AML-193 (cell line): Measurements from ENCODE around the gene PPP1R12B.
"Not testable (repeated sequence)": the region's sequence is repeated elsewhere in the genome, so short reads cannot be mapped to it uniquely, and the experiment has no call there.

Experiments used
- DNase-seq, 2 experiments: peaks; one replicate each; lab custom pipeline; 2025; lab: John Stamatoyannopoulos, UW

Gene PPP1R12B

DNA sequence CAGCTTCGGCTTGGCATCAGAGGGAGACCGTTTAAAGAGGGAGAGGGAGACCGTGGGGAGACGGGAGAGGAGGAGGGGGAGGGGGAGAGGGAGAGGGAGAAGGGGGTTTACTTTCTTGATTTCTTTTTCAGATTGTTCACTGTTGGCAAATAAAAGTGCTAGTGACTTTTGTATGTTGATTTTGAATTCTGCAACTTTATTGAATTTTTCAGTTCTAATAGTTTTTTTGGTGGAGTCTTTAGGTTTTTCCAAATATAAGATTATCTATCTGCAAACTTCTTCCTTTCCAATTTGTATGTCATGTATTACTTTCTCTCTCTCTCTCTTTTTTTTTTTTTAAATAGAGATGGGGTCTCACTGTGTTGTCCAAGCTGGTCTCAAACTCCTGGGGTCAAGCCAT is 104.0 kb downstream of the PPP1R12B start:
- DNase-seq, result no peak

DNA sequence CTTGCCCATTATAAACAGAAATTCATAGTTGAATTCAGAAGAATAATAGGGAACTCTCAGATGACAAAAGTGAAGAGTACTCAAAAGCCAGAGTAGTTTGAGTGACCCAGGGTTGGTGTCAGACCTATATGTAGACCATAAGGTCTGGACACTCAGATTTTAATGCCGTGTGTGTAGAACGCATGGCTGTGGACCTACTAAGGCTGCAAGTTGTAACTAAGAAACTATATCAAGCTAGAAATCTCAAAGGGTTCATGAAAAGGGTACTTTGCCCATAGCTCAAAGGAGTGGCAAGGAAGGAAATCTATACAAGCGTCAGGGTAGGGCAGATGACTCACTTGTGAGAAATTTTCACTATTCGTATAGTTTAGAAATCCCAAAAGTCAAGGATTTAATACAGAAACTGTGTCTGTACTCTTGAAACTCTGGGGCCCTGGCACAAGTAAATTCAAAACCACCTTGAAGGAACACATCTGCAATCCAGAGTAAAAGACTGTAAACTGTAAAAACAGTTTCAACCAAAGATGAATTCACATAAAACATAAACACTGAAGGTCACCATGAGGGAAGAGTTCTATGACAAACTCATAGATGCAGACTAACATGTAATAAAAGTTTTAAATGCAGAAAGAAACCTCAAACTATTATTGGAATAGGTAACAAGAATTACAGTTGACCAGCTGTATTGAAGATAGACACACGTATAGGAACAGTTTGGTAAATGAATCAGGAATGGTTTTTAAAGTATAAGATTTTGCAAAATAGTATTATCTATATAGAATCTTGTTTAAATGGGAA is 108.1 kb downstream of the PPP1R12B start:
- not testable (repeated sequence) for DNase-seq

DNA sequence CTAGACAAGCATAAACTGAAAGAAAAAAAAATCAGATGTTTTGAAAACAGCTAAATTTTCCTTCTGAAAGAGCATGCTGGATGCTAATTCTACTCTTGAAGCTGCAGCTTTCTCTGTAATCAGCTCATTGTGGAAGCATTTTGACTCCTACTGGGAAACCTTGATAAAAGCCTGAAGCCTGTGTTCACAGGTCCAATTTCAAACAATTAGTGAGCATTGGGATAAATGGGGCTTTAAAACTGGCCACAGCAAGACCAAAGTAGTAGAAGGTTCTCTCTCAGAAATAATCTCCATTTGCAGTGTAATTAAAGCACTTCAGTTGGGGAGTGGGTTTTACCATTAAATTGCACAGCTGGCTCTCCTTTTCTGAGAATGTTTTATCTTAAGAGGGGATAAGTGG is 110.2 kb downstream of the PPP1R12B start:
- DNase-seq, result not testable (repeated sequence)

DNA sequence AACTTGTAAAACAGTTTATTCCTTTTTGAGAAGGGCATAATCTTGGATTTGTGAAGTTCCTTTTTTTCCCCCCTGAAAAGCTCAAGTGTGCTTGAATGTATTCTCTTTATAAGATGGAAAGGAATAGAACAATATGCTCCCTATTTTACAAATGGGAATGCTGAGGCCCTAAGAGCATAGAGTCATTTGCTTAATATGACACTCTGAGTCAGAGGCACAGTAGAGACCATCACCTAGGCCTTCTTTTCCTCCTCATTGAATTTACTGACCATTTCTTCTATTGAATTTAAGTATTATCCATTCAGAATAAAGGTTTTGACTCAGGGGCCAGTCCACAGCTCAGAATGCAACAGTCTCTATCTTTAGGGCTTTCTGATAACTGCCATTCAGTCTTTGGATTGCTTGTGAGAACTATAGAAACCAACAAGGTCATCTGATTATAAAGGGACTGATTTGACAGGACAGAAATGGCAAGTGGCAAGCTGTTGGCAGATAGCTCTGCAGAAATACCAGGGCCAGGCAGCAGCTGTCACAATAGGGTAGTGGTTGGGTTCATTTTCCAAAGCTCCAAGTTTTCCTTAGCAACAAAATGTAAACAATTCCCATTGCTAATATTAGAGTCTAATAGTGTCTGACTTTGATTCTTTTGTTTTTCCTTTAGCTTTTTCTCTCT is 111.1 kb downstream of the PPP1R12B start:
- not testable (repeated sequence) for DNase-seq

DNA sequence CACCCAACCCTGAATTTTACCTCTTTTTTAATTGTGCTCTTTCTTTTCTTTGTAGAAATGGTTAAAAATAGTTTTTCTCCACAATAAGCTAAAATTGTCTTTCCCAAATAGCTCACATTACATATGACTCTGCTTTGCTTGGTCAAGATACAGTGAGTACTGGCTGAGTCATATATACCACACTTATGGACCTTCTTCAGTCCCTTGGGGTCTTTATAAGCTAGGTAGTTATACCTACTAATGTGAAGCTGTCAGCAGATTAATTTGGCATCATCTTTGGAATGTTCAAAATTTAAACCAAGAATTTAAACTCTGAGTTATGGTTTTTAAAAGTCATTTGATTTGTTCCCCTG is 111.6 kb downstream of the PPP1R12B start:
- DNase-seq, result not testable (repeated sequence)

DNA sequence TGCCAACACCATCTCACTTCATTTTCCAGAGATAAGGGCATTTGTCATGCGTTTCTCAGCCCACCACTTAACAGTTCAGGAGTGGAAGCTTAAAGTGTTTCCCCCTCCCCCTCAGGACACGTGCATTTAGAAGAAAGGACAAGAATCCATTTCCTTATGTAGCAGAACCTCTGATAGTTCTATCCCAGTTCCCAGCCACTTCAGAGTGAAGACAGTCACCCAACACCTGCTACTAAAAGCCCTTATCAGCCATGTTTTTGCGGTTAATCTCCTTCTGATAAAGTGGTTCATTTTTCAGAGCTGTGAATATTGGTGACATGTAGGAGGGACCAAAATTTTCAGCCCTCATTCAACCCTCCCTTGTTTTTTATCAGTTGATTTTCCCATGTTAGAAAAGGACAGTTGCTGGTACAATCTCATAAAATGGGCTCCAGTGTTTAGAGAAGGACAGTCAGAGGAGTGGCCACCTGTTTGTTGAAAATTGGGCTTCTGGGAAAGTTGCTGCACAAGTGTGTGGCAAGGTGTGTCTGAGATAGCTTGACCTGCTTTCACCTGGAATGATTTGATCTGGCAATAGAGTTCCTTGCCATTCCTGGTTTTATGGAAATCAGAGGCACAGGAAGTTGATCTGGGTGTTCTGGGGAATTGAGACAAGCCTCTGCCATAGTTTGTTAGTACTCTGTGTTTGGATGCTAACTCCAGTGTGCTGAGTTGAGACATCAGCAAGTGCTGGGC is 114.0 kb downstream of the PPP1R12B start:
- DNase-seq, result no peak

DNA sequence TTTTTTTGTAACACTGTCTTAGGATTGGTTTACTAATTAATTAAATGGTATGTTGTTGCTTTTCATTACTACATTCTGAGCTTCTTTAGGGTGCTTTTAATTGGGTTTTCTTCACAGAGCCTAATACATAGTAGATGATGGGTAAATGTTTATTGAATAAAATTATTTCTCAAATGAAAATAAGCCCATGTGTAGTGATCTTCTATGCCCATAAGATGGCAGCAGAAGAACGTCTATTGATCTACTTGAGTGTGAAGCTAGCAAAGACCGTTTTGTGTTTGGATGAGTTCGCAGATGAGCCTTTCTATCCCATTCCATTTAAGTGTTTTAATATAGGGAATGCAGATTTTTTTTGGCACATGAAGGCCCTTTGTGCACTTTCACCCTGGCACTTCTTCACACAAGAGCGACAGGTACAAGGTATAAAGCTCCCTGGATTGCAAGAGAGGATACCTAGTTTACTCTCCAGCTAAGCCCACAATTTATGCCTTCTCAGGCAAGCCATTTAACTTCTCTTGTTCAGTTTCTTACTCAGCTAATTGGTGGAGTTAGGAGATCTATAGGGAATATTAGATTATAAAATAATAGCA is 115.7 kb downstream of the PPP1R12B start:
- peak; percentile 14 to 45 for DNase-seq

DNA sequence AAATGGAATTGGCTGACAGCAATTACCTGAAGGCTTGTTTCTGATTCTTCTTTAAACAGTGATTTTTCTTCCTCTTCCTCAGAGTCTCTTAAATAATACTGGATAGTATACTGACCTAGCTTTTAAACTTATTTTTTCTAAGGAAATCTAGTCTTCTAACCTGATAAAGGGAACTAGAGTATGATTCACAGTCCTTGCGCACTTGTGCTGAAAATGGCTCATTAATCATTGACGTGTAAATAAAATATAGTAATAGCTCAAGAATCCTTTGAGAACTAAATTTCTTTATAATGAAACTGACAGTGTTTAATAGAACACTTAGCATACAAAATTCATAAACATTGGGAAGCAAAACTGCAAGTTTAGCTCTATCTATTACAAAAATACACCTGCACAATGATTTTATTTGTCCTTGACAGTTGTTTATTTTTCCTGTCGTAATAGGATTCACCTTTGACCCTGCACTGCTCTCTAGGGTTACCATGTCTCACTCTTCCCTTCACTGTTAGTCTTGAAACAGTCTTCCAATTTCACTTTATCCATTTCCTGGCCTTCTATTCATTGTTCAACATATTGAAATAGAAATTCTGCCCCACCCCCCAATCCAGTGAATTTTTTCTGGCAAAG is 117.3 kb downstream of the PPP1R12B start:
- not testable (repeated sequence) for DNase-seq

DNA sequence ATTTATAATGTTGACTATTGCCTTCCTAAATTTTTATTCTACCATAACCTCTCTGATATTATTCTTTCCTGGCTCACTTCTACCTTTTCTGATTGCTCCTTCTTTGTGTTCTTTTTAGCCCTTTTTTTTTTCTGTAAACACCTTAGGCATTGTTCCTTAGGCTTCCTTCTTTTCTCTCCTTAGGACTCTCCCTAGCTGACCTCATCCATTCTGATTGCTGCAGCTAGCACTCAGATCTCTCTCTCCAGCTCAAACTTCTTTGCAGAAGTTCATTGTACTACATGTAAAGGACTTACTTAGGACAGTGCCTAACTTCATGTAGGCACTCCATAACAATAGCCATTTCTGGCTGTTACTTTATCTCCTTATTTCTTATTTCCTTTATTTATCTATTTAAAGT is 117.8 kb downstream of the PPP1R12B start:
- not testable (repeated sequence) for DNase-seq

DNA sequence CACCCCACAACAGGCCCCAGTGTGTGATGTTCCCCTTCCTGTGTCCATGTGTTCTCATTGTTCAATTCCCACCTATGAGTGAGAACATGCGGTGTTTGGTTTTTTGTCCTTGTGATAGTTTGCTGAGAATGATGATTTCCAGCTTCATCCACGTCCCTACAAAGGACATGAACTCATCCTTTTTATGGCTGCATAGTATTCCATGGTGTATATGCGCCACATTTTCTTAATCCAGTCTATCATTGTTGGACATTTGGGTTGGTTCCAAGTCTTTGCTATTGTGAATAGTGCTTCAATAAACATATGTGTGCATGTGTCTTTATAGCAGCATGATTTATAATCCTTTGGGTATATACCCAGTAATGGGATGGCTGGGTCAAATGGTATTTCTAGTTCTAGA is 118.9 kb downstream of the PPP1R12B start:
- DNase-seq, result not testable (repeated sequence)

DNA sequence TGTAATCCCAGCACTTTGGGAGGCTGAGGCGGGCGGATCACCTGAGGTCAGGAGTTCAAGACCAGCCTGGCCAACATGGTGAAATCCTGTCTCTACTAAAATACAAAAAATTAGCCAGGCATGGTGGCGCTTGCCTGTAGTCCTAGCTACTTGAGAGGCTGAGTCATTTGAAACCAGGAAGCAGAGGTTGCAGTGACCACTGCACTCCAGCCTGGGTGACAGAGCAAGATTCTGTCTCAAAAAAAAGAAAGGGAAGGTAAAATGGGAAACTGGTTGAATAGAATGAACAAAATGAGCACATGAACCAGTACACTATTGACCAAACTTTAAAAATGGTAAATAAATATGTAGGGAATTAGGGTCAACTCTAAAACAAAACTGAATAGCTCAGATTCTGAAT is 120.2 kb downstream of the PPP1R12B start:
- peak; percentile 42 to 44 for DNase-seq

DNA sequence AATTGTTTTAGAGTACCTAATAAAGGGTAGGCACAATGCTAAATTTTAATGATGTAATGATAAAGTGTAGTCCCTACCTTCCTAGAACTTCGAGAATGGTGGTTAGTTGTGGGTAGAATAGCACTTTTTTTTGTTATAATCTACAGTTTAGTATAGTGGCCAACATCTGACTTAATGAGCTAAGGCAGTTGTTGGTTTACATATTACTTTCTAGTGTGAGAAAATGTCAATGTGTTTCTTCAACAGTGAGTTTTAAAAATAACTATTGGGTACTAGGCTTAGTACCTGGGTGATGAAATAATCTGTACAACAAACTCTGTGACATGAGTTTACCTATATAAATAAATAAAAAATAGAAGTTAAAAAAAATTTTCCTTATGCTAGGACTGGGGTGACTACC is 120.6 kb downstream of the PPP1R12B start:
- DNase-seq, result not testable (repeated sequence)

DNA sequence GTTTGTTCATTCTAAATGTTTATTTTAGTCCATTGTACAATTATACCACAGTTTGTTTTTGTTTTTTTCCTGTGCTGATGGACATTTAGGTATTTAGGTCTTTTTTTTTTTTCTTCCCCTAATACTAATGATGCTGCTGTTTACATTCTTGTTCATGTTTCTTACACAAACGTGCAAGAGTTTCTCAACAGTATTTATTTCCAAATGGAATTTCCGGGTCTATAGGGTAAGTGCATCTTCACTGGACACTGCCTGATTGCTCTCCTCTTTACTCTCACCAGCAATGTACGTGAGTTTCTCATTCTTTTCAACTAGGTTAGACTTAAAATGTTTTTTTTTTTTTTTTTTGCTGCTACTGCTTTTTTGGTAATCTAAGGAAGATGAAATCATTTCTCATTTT is 122.7 kb downstream of the PPP1R12B start:
- no peak for DNase-seq

DNA sequence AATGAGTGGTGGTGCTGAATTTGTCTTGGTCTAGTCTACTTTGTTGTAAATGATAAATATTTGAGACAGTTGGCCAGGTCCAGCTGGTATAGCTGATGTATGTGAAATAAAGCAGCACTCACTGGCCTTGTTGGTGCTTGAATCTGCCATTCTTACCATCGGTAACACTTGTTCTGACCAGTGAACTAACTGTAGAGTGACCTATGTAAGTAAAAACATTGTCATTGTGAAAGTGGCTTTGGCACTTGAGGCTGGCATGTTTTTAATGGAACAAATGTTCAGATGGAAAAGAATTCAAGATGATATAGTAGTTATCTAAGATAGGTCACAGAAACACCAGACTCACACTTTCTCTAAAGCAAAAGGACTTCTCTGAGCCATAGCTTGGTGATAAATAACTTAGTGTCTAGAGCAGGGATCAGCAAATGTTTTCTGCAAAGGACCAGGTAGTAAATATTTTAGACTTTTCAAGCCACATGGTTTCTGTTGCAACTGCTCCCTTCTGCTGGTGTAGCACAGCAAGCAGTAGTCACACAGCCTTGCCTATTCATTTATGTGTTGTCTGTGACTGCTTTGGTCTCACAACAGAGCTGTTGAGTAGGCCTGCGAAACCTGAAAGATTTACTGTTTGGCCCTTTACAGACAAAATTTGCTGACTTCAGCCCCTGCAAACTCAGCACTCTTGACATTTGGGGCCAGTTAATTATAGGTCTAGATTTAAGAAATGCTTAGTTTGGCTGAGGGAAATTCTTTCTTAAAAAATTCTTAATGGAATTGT is 124.0 kb downstream of the PPP1R12B start:
- DNase-seq, result not testable (repeated sequence)

DNA sequence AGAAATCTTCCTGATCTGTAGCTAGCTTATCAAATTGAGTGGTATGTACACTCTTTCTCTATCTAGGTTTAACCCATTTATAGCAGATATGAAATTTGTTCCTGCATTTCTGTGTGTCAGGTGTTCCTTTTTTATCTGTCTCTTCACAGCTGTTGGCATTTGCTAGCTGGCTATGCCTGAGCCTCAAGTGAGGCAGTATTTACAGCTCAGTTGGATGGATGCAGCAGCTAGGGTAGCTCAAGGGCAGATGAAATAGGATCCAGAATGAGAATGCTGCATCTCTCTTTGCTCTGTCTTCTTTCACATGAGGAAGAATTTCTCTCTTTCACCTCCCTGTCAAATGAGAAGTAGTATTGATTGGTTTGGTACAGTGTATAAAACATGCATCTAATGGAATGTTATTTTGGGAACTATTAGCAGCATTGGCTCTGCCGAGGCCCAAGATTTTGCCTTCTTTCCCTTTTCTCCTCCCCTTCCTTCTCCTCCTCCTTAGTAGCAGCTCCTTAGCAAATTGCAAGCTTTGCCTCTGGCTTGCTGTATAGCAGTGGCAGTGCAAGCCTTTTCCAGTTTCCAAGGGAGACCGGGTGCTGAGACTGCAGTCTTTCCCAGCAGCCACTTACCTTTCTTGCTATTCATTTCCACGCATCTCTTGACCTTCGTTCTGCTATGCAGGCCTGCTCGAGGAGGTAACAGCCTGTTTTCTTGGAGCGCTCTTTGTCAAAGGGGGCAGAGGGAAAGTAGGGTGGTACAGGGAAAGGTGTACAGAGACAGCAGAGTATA is 125.0 kb downstream of the PPP1R12B start:
- DNase-seq, result not testable (repeated sequence)

DNA sequence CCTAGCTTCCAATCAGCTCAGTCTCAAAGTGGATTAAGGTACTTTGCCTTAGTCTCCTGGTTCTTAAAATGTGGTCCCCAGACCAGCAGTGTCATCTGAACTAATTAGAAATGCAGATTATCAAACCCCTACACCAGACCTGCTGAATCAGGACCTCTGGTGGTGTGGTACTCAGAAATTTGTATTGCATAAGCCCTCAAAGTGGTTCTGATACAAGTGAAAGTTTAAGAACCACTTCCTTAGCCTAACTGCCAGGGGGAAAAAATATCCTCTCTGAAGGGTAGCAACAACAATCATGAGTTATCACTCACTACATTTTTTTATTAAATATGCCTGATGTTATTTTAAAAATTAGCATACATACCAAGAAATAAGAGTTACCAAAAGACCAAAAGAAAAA is 131.2 kb downstream of the PPP1R12B start:
- DNase-seq, result peak in 1 of 2 experiments; percentile 2

DNA sequence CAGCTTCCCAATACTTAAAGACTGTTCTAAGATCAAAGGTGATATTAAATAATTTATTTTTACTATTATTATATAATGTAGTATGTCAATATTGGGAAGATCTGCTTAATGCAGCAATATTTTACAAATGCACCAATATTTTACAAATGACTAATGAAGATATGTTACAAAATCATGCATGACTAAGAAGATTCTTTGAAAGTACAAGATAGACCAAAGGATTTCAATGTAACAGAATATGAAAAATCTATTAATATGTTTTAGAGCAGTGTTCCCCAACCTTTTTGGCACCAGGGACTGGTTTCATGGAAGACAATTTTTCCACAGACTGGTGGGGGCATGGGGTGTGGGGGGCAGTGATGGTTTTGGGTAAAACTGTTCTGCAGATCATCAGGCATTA is 132.1 kb downstream of the PPP1R12B start:
- DNase-seq, result not testable (repeated sequence)

DNA sequence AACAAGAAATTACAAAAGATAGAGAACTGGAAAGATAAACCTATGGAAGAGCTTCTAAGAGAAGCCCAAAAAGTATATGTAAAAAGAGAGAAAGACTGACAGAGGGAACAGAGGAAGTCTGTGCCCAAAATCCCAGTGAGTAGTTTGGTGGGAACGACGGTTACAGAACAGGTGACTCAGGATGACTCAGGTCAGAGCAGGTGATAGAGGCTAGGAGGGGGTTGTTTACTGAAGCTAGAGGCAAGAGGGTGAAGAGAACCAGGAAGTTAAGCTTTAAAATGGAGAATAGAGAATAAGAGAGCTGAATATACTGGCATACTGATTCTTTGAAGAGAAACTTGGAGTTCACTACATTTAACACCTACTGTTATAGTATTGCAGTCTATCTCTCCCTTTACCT is 134.9 kb downstream of the PPP1R12B start:
- DNase-seq, result peak in 1 of 2 experiments; percentile 2

DNA sequence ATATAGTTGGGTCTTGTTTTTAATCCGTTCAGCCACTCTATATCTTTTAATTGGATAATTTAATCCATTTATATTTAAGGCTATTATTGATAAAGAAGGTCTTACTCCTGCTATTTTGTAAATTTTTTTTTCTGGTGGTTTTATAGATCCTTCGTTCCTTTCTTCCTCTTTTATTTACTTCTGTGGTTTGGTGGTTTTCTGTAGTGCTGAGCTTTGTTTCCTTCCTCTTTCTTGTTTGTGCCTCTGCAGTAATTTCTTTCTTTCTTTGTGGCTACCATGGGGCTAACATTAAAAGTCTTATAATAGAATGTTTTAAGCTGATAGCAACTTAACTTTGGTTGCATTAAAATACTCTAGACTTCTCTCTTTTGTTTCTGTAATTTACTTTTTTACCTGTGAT is 135.5 kb downstream of the PPP1R12B start:
- DNase-seq, result peak; percentile 70 to 88

DNA sequence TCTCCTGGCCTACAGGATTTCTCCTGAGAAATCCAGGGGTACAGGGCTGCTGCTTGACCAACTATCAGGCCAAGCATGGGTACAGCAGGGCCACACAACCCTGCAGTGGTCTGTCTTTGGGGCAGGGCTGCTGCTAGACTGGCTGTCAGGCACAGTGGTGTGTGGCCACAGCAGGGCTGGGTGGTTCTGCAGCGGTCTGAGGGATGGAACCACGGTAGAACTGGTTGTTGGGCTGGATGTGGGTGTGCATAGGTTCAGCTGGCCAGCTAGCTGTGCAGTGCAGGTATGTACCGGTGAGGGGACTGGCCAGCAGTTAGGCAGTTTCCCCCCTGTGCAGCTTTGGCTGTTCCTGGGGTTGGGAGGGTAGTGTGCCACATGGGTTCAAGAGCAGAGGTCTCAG is 136.3 kb downstream of the PPP1R12B start:
- DNase-seq, result not testable (repeated sequence)
